ENCODE results near the gene EZH1. TPM values are rescaled to one million over a fixed set of nuclear protein-coding genes. Genes with fewer than 3 reads are reported as not detected.
A peak's percentile ranks its signal among the peaks of the same experiment; 100 is the strongest.

The EZH1 gene
- total RNA-seq, 1 donor from 2014 or later: 56.2 TPM

- peaks cover 26% of the 10 kb centered on the region for H3K4me1 ChIP-seq
- intact Hi-C loops (cut with DNase I): no loop called here
- H3K27ac ChIP-seq: no peak overlapping the region
- no peak for TF ChIP-seq CTCF (IDR thresholded peaks at IDR 0.05)
- H3K27me3 ChIP-seq (ENCODE audit: low read depth): no peaks in the 10 kb centered on the region
- ATAC-seq (no peak), DNase-seq (no peak)
- H3K9me3 ChIP-seq: no peaks in the 10 kb centered on the region
- H3K4me3 ChIP-seq: no peak overlapping the region
- no peaks in the 10 kb centered on the region for H3K36me3 ChIP-seq
Measured at GRCh38 chr17:42751628-42752027, 6.8 kb upstream of the EZH1 start.

- Histone ChIP-seq H3K36me3 (no peaks in the 10 kb centered on the region), H3K27me3 (ENCODE audit: low read depth) (no peaks in the 10 kb centered on the region), H3K4me3 (no peak overlapping the region), H3K4me1 (peaks cover 26% of the 10 kb centered on the region), H3K9me3 (no peaks in the 10 kb centered on the region), H3K27ac (peak overlapping the region; percentile 19)
- DNase-seq (no peak), ATAC-seq (peak in 1 of 2 donors; percentile 68)
- no peak for TF ChIP-seq CTCF (IDR thresholded peaks at IDR 0.05)
- intact Hi-C loops (cut with DNase I): no loop called here
Measured at GRCh38 chr17:42750739-42751344, 6.0 kb upstream of the EZH1 start.

- Histone ChIP-seq H3K4me1 (peaks cover 33% of the 10 kb centered on the region), H3K27me3 (ENCODE audit: low read depth) (no peaks in the 10 kb centered on the region), H3K9me3 (no peaks in the 10 kb centered on the region), H3K36me3 (no peaks in the 10 kb centered on the region), H3K27ac (peak overlapping the region; percentile 19), H3K4me3 (no peak overlapping the region)
- DNase-seq: no peak
- no peak for TF ChIP-seq CTCF (IDR thresholded peaks at IDR 0.05)
- no peak for ATAC-seq
- intact Hi-C loops (cut with DNase I): no loop called here
Measured at GRCh38 chr17:42748908-42749798, 4.3 kb upstream of the EZH1 start.

GRCh38 chr17:42748202-42748907 is 3.5 kb upstream of the EZH1 start:
- no peak overlapping the region for H3K4me3 ChIP-seq
- intact Hi-C loops (cut with DNase I): no loop called here
- H3K27ac ChIP-seq: peak overlapping the region; percentile 42
- no peaks in the 10 kb centered on the region for H3K9me3 ChIP-seq
- no peak for TF ChIP-seq CTCF (IDR thresholded peaks at IDR 0.05)
- no peak for DNase-seq
- no peaks in the 10 kb centered on the region for H3K36me3 ChIP-seq
- peaks cover 41% of the 10 kb centered on the region for H3K4me1 ChIP-seq
- no peaks in the 10 kb centered on the region for H3K27me3 ChIP-seq (ENCODE audit: low read depth)
- no peak for ATAC-seq

DNA sequence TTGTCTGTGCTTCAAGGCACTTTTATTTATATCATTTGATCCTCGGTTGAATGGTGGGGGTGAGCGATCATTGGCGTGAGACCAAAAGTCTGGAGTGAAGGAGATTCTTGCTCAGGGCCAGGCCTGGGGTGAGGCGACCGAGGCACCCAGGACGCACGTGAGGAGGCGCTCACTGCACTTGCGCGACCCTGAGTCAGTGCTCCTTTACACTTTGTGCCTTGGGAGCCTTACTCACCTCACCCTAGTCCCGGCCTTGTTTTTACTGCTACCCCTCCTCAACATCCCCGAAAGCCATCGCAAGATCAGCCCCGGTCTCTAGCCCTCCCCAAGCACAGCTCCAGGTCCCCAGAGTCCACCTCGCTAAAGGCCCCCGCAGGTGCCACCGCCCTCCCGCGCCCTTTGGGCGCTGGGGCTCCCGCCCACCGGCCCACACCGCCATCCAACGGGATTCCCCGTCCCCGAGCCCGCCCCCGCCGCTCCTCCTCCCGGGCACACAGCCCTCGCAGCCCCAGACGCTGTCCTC is 496 bp downstream of the EZH1 start:
- peak; percentile 91 to 94 for ATAC-seq
- TF ChIP-seq CTCF (IDR thresholded peaks at IDR 0.05): no peak
- H3K4me1 ChIP-seq: peaks cover 40% of the 10 kb centered on the region
- H3K27ac ChIP-seq: peak overlapping the region; percentile 85
- H3K27me3 ChIP-seq (ENCODE audit: low read depth): no peaks in the 10 kb centered on the region
- intact Hi-C loops (cut with DNase I): no loop called here
- H3K36me3 ChIP-seq: no peaks in the 10 kb centered on the region
- DNase-seq: peak; percentile 86
- no peaks in the 10 kb centered on the region for H3K9me3 ChIP-seq
- H3K4me3 ChIP-seq: peak overlapping the region; percentile 84

Data from lower lobe of right lung (tissue), 2 donors.